B cell (primary cell): ENCODE data around the gene CACNA1G. TPM values are rescaled to one million over a fixed set of nuclear protein-coding genes. Genes with fewer than 3 reads are reported as not detected.

Source experiments
- ATAC-seq: fragments of 200-7000 bp; cut with Tn5 transposase; one replicate; pipeline ENCODE4 v1.10.0; 2021; ENCODE audit warnings: low read depth, mild to moderate bottlenecking, moderate number of reproducible peaks, moderate library complexity
- CTCF ChIA-PET: fragments of 350-600 bp; sonication (Branson Sonifier 250); formaldehyde crosslinking; loops from one replicate; lab custom pipeline; 2021; ENCODE audit warnings: antibody characterized with exemption, inconsistent platforms; lab: Charles Lee
- POLR2A ChIA-PET: fragments of 350-600 bp; sonication (Branson Sonifier 250); formaldehyde crosslinking; loops from one replicate; lab custom pipeline; 2021; ENCODE audit warnings: antibody characterized with exemption; lab: Charles Lee
- DNase-seq: peaks from one replicate; pipeline ENCODE4 v3.0.0; 2013
- H2AFZ ChIP-seq: 2 replicates; pipeline ENCODE4 v1.6.1; 2012; ENCODE audit warnings: mild to moderate bottlenecking, low read depth, low read length; ENCODE audit not compliant: insufficient read depth, poor library complexity, severe bottlenecking
- H3K27ac ChIP-seq, 2 donors: 1 replicate in 1 of 2; 2 replicates in 1 of 2; pipeline ENCODE4 v1.5.1; 2012 to 2013; ENCODE audit warnings: low read length in 2 of 2, mild to moderate bottlenecking in 2 of 2, moderate library complexity in 1 of 2
- H3K27me3 ChIP-seq, 4 experiments: fragments of 200-600 bp in 1 of 4; sonication (generic) in 1 of 4; replicated peaks in 1 of 4; 1 replicate in 2 of 4; 2 replicates in 2 of 4; pipeline versions ENCODE4 v1.6.1 to v1.7.0; 2013 to 2016; ENCODE audit warnings: low read length in 3 of 4, mild to moderate bottlenecking in 2 of 4, mixed read lengths in 1 of 4, moderate library complexity in 1 of 4; ENCODE audit not compliant: insufficient read depth in 4 of 4, control insufficient read depth in 3 of 4; ENCODE audit errors: control extremely low read depth in 1 of 4
- H3K36me3 ChIP-seq, 2 experiments: replicated peaks in 1 of 2; 1 replicate in 1 of 2; 2 replicates in 1 of 2; pipeline versions ENCODE4 v1.6.1 to v1.7.1; 2013; ENCODE audit warnings: low read length in 1 of 2; ENCODE audit not compliant: insufficient read depth in 2 of 2, control insufficient read depth in 1 of 2; ENCODE audit errors: control extremely low read depth in 1 of 2, extremely low read depth in 1 of 2
- H3K4me1 ChIP-seq, 2 donors: fragments of 200-600 bp in 1 of 2; sonication (generic) in 1 of 2; 1 replicate in 1 of 2; 2 replicates in 1 of 2; pipeline versions ENCODE4 v1.5.1 to v1.6.1; 2013 to 2017; ENCODE audit warnings: low read length in 2 of 2; ENCODE audit not compliant: control insufficient read depth in 2 of 2, insufficient read depth in 2 of 2
- H3K4me2 ChIP-seq: replicated peaks from 2 replicates; pipeline ENCODE3; 2012; ENCODE audit warnings: mild to moderate bottlenecking, low read depth, low read length; ENCODE audit not compliant: poor library complexity, severe bottlenecking
- H3K4me3 ChIP-seq, 5 experiments: fragments of 200-600 bp in 1 of 5; sonication (generic) in 1 of 5; 1 replicate in 3 of 5; 2 replicates in 2 of 5; pipeline versions ENCODE4 v1.5.1 to v1.7.0; 2011 to 2016; ENCODE audit warnings: low read length in 4 of 5, mild to moderate bottlenecking in 4 of 5, low read depth in 2 of 5, control low read depth in 1 of 5, moderate library complexity in 1 of 5; ENCODE audit not compliant: insufficient read depth in 1 of 5; ENCODE audit errors: control extremely low read depth in 1 of 5, extremely low read depth in 1 of 5
- H3K79me2 ChIP-seq: fragments of 200-600 bp; sonication (generic); one replicate; pipeline ENCODE4 v1.6.0; 2016; ENCODE audit warnings: low read length; ENCODE audit not compliant: control insufficient read depth, insufficient read depth
- H3K9ac ChIP-seq: fragments of 200-600 bp; sonication (generic); 2 replicates; pipeline ENCODE4 v1.6.1; 2017; ENCODE audit warnings: mild to moderate bottlenecking, low read length, moderate library complexity
- H3K9me3 ChIP-seq, 3 donors: one replicate each; pipeline versions ENCODE4 v1.6.1 to v1.7.1; 2013; ENCODE audit warnings: low read length in 2 of 3; ENCODE audit not compliant: control insufficient read depth in 2 of 3, insufficient read depth in 1 of 3; ENCODE audit errors: control extremely low read depth in 1 of 3
- H4K20me1 ChIP-seq: 2 replicates; pipeline ENCODE4 v1.6.0; 2012; ENCODE audit warnings: mild to moderate bottlenecking, low read length; ENCODE audit not compliant: insufficient read depth, control insufficient read depth, poor library complexity, severe bottlenecking
- H3K27ac Mint-ChIP-seq: one replicate; pipeline ENCODE4 v1.8.0; 2021; ENCODE audit warnings: mixed read lengths
- H3K27me3 Mint-ChIP-seq: one replicate; pipeline ENCODE4 v1.8.0; 2021; ENCODE audit warnings: mixed read lengths
- H3K4me1 Mint-ChIP-seq: one replicate; pipeline ENCODE4 v1.8.0; 2021; ENCODE audit warnings: mixed read lengths
- H3K4me3 Mint-ChIP-seq: one replicate; pipeline ENCODE4 v1.8.0; 2021; ENCODE audit warnings: mixed read lengths
- H3K9me3 Mint-ChIP-seq: one replicate; pipeline ENCODE4 v1.8.0; 2022; ENCODE audit warnings: mixed read lengths; ENCODE audit not compliant: insufficient read depth
- CTCF ChIP-seq: fragments of 200-600 bp; IDR thresholded peaks from one replicate; pipeline ENCODE4 v1.8.0; 2022; ENCODE audit warnings: antibody characterized with exemption, mild to moderate bottlenecking
- EZH2 ChIP-seq: IDR thresholded peaks from 2 replicates; pipeline ENCODE4 v1.6.1; 2012; ENCODE audit warnings: borderline replicate concordance, low read depth, mild to moderate bottlenecking, moderate library complexity, low read length; ENCODE audit not compliant: insufficient read depth, poor library complexity, severe bottlenecking
- WGBS: methylation state at CpG from one replicate; pipeline ENCODE4 v1.1.5; 2013; ENCODE audit warnings: missing lambda C conversion rate; ENCODE audit not compliant: insufficient coverage; 5-methylcytosine and 5-hydroxymethylcytosine counted together
- intact Hi-C: fragments of 100-400 bp; cut with micrococcal nuclease; formaldehyde crosslinking; loops from one replicate; pipeline ENCODE4 v1.10.0; 2022
- polyA plus RNA-seq: library from polyadenylated mRNA; depleted of rRNA; stranded (reverse); fragments of >200 nt; gene quantifications from 2 replicates; pipeline ENCODE4 v1.2.3, GENCODE V29; 2012
- total RNA-seq, 2 donors: library from RNA; stranded (reverse); fragments of 120-200 nt in 1 of 2; gene quantifications; 1 replicate in 1 of 2; 2 replicates in 1 of 2; pipeline versions ENCODE4 v1.2.3 to v1.2.4, GENCODE V29; 2013 to 2022

Gene CACNA1G
- total and polyA plus RNA-seq, 2 donors (not counting 1 experiment from before 2014, with no cell fraction given): 0.12 TPM; not detected in 1

GRCh38 chr17:50587571-50587970 lies 27.1 kb downstream of the CACNA1G start:
- Histone ChIP-seq H3K27ac (no peak overlapping the region), H3K79me2 (no peaks in the 10 kb centered on the region), H3K4me2 (no peak overlapping the region), H3K4me3 (no peak overlapping the region), H3K36me3 (no peaks in the 10 kb centered on the region), H3K4me1 (no peaks in the 10 kb centered on the region), H3K9ac (no peak overlapping the region), H3K9me3 (peaks cover 0 to 3% (median 0%) of the 10 kb centered on the region in 3 donors), H3K27me3 (peaks cover 0 to 3% (median 0%) of the 10 kb centered on the region in 4 experiments), H4K20me1 (no peaks in the 10 kb centered on the region), H2AFZ (no peak overlapping the region)
- CTCF ChIA-PET: interaction anchor here (0.7 kb wide), 1 partner anchor 1975 kb away, joined by 3 read pairs; no protein-coding TSS in a partner anchor
- H3K27ac Mint-ChIP-seq: no peak overlapping the region
- no peak overlapping the region for H3K4me3 Mint-ChIP-seq
- H3K27me3 Mint-ChIP-seq: peaks cover 20% of the 10 kb centered on the region
- WGBS: 95% methylated on average over 5 of the region's 9 CpGs
- H3K4me1 Mint-ChIP-seq: no peaks in the 10 kb centered on the region
- intact Hi-C loops: no loop called here
- H3K9me3 Mint-ChIP-seq: no peaks in the 10 kb centered on the region
- TF ChIP-seq CTCF: no peak
- TF ChIP-seq EZH2: no peak
- DNase-seq: no peak
- no peak for ATAC-seq
- POLR2A ChIA-PET: no interaction called here

GRCh38 chr17:50588391-50589049 lies 28.0 kb downstream of the CACNA1G start:
- H4K20me1 ChIP-seq: no peaks in the 10 kb centered on the region
- H3K27me3 Mint-ChIP-seq: peaks cover 18% of the 10 kb centered on the region
- no peak overlapping the region for H3K27ac Mint-ChIP-seq
- no peaks in the 10 kb centered on the region for H3K9me3 Mint-ChIP-seq
- no peak for TF ChIP-seq EZH2
- CTCF ChIA-PET: interaction anchor here (0.7 kb wide), 1 partner anchor 1976 kb away, joined by 3 read pairs; no protein-coding TSS in a partner anchor
- H3K4me2 ChIP-seq: no peak overlapping the region
- no peak for ATAC-seq
- no peaks in the 10 kb centered on the region for H3K27me3 ChIP-seq
- H3K4me3 ChIP-seq: no peak overlapping the region
- POLR2A ChIA-PET: no interaction called here
- H3K79me2 ChIP-seq: no peaks in the 10 kb centered on the region
- no peak for DNase-seq
- 93% methylated on average over 15 of the region's 18 CpGs for WGBS
- intact Hi-C loops: no loop called here
- no peak overlapping the region for H3K27ac ChIP-seq
- H3K4me3 Mint-ChIP-seq: no peak overlapping the region
- no peaks in the 10 kb centered on the region for H3K4me1 ChIP-seq
- peaks cover 0 to 3% (median 0%) of the 10 kb centered on the region in 3 donors for H3K9me3 ChIP-seq
- no peaks in the 10 kb centered on the region for H3K4me1 Mint-ChIP-seq
- no peaks in the 10 kb centered on the region for H3K36me3 ChIP-seq
- no peak overlapping the region for H2AFZ ChIP-seq
- no peak overlapping the region for H3K9ac ChIP-seq
